Measurements from ENCODE around the gene RANBP10.

GRCh38 chr16:67796099-67796718, 10.2 kb downstream of the RANBP10 start:
- TF ChIP-seq CTCF (IDR thresholded peaks at IDR 0.05) = no peak
- no peak for TF ChIP-seq POLR2A (IDR thresholded peaks at IDR 0.05)

Data from esophagus squamous epithelium (tissue), 4 donors.